Measurements from ENCODE around the gene SCLY. TPM values are rescaled to one million over a fixed set of nuclear protein-coding genes. Genes with fewer than 3 reads are reported as not detected.

SCLY gene
- total and polyA plus RNA-seq, 2 of the 13 experiments (the other 11 are each of a cell fraction or from before 2014, with no cell fraction given): 27.9 to 38.6 TPM

DNA sequence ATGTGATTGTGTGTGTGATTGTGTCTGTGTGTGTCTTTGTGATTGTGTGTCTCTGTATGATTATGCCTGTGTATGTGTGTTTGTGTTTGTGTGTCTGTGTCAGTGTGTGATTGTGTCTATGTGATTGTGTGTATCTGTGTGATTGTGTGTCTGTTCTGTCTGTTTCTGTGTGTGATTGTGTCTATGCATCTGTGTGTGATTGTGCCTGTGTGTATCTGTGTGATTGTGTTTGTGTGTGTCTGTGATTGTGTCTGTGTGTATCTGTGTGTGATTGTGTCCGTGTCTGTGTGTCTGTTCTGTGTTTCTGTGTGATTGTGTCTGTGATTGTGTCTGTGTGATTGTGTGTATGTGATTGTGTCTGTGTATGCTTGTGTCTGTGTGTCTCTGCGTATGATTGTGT, 65.5 kb downstream of the SCLY start:
- WGBS (ENCODE audit: low lambda C conversion rate): 55% methylated on average over 2 of the region's 2 CpGs
- Histone ChIP-seq H3K9me3 (ENCODE audit: low read length) (no peaks in the 10 kb centered on the region), H3K9ac (ENCODE audit: insufficient read depth, low read depth, low read length) (no peak overlapping the region), H3K4me3 (replicated peaks in 1 of 3; ENCODE audit: insufficient read depth in 1 of 3, low read depth in 2 of 3, low read length in 3 of 3) (no peak overlapping the region), H2AFZ (ENCODE audit: low read length) (no peak overlapping the region), H3K27me3 (ENCODE audit: control insufficient read depth in 1 of 2, insufficient read depth in 2 of 2, low read length in 2 of 2) (peaks cover 3 to 32% of the 10 kb centered on the region in 2 experiments), H4K20me1 (ENCODE audit: insufficient read depth, low read length) (no peaks in the 10 kb centered on the region), H3K4me2 (ENCODE audit: low read depth, low read length) (no peak overlapping the region), H3K4me1 (ENCODE audit: insufficient read depth, low read length) (peaks cover 9% of the 10 kb centered on the region), H3K27ac (ENCODE audit: extremely low read length, insufficient read depth, low read length) (no peak overlapping the region), H3K79me2 (ENCODE audit: insufficient read depth, low read length) (no peaks in the 10 kb centered on the region), H3K36me3 (replicated peaks in 1 of 2; ENCODE audit: control insufficient read depth in 1 of 2, insufficient read depth in 2 of 2, low read length in 2 of 2) (no peaks in the 10 kb centered on the region)
- FAIRE-seq (no peak), DNase-seq (ENCODE audit: low spot score) (no peak), ATAC-seq (no peak)
- in situ Hi-C loops (cut with HindIII; ENCODE audit: extremely low pct_ligation_motif_present, low pct_unique_long_range_greater_than_20kb): no loop called here
- BruUV-seq (replicated peaks): no TSS peak
- CTCF ChIA-PET (ENCODE audit: low intra/inter-chr PET ratio, low total read pairs): no interaction called here
- POLR2A ChIA-PET: no interaction called here
- intact Hi-C loops (cut with micrococcal nuclease; ENCODE audit: unreplicated experiment): no loop called here
- TF ChIP-seq ELF4 (CRISPR knock-in tag; IDR thresholded peaks at IDR 0.05; ENCODE audit: borderline replicate concordance) (no peak), ATM (IDR thresholded peaks at IDR 0.05; ENCODE audit: borderline replicate concordance) (0 out of 2 replicates have a peak, but pooled peaks have one; percentile 28), CREB1 (IDR thresholded peaks at IDR 0.05) (no peak; the same call in 1 of the 2 replicates), CREB1 (CRISPR knock-in tag; IDR thresholded peaks at IDR 0.05) (no peak), JUNB (CRISPR knock-in tag; IDR thresholded peaks at IDR 0.05; ENCODE audit: borderline replicate concordance) (peak; percentile 42; the same call in 1 of the 2 replicates), ZNF383 (CRISPR knock-in tag; IDR thresholded peaks at IDR 0.05; ENCODE audit: borderline replicate concordance) (no peak), SOX6 (IDR thresholded peaks at IDR 0.05) (peak; percentile 64), SOX6 (CRISPR knock-in tag; IDR thresholded peaks at IDR 0.05) (no peak), XRCC5 (optimal IDR thresholded peaks at IDR 0.05; ENCODE audit: low read length) (no peak), ZNF546 (CRISPR knock-in tag; conservative IDR thresholded peaks at IDR 0.05) (no peak), ZNF780A (CRISPR knock-in tag; IDR thresholded peaks at IDR 0.05) (no peak), SETDB1 (CRISPR knock-in tag; IDR thresholded peaks at IDR 0.05; ENCODE audit: borderline replicate concordance) (no peak), MEF2D (CRISPR knock-in tag; IDR thresholded peaks at IDR 0.05) (no peak), FOXK2 (IDR thresholded peaks at IDR 0.05) (peak; percentile 26), HNRNPH1 (optimal IDR thresholded peaks at IDR 0.05; ENCODE audit: low read depth, low read length) (no peak), POLR2A (IDR thresholded peaks at IDR 0.05; ENCODE audit: insufficient read depth in 1 of 2, low read depth in 2 of 2, low read length in 2 of 2) (no peak), NBN (conservative IDR thresholded peaks at IDR 0.05) (peak; percentile 89), NONO (IDR thresholded peaks at IDR 0.05) (0 out of 2 replicates have a peak, but pooled peaks have one; percentile 67), NONO (CRISPR knock-in tag; conservative IDR thresholded peaks at IDR 0.05) (no peak), TBX2 (CRISPR knock-in tag; IDR thresholded peaks at IDR 0.05; ENCODE audit: borderline replicate concordance) (no peak)
- TF ChIP-seq, protein P1, sequence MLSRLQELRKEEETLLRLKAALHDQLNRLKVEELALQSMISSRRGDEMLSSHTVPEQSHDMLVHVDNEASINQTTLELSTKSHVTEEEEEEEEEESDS (CRISPR knock-in tag; IDR thresholded peaks at IDR 0.05; ENCODE audit: borderline replicate concordance): no peak
- TF ChIP-seq, protein P2, sequence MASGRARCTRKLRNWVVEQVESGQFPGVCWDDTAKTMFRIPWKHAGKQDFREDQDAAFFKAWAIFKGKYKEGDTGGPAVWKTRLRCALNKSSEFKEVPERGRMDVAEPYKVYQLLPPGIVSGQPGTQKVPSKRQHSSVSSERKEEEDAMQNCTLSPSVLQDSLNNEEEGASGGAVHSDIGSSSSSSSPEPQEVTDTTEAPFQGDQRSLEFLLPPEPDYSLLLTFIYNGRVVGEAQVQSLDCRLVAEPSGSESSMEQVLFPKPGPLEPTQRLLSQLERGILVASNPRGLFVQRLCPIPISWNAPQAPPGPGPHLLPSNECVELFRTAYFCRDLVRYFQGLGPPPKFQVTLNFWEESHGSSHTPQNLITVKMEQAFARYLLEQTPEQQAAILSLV (CRISPR knock-in tag; IDR thresholded peaks at IDR 0.05; ENCODE audit: borderline replicate concordance): no peak
- TF ChIP-seq, protein P3, sequence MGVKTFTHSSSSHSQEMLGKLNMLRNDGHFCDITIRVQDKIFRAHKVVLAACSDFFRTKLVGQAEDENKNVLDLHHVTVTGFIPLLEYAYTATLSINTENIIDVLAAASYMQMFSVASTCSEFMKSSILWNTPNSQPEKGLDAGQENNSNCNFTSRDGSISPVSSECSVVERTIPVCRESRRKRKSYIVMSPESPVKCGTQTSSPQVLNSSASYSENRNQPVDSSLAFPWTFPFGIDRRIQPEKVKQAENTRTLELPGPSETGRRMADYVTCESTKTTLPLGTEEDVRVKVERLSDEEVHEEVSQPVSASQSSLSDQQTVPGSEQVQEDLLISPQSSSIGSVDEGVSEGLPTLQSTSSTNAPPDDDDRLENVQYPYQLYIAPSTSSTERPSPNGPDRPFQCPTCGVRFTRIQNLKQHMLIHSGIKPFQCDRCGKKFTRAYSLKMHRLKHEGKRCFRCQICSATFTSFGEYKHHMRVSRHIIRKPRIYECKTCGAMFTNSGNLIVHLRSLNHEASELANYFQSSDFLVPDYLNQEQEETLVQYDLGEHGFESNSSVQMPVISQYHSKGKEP (CRISPR knock-in tag; IDR thresholded peaks at IDR 0.05): no peak
- TF ChIP-seq, protein P4, sequence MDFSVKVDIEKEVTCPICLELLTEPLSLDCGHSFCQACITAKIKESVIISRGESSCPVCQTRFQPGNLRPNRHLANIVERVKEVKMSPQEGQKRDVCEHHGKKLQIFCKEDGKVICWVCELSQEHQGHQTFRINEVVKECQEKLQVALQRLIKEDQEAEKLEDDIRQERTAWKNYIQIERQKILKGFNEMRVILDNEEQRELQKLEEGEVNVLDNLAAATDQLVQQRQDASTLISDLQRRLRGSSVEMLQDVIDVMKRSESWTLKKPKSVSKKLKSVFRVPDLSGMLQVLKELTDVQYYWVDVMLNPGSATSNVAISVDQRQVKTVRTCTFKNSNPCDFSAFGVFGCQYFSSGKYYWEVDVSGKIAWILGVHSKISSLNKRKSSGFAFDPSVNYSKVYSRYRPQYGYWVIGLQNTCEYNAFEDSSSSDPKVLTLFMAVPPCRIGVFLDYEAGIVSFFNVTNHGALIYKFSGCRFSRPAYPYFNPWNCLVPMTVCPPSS (IDR thresholded peaks at IDR 0.05): peak; percentile 90; the same call in 1 of the 2 replicates
